Measurements from ENCODE around the gene CACNG4. TPM values are rescaled to one million over a fixed set of nuclear protein-coding genes. Genes with fewer than 3 reads are reported as not detected.
A peak's percentile ranks its signal among the peaks of the same experiment; 100 is the strongest.

Gene CACNG4
- total and polyA plus RNA-seq, 10 donors: not detected

DNA sequence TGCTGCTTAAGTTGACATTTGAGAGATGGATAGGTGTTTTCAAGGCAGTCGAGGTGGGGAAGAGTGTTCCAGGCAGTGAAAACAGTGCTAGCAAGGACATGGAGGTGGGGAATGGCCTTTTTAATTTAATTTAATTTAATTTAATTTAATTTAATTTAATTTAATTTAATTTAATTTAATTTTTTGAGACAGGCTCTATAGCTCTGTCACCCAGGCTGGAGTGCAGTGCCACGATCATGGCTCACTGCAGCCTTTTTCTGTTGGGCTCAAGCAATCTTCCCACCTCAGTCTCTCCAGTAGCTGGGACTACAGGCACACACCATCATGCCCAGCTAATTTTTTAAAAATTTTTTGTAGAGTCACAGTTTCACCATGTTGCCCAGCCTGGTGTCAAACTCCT is 32.2 kb upstream of the CACNG4 start:
- intact Hi-C loops (cut with DNase I; ENCODE audit: low total_unique reads): no loop called here
- H3K36me3 ChIP-seq: no peaks in the 10 kb centered on the region

DNA sequence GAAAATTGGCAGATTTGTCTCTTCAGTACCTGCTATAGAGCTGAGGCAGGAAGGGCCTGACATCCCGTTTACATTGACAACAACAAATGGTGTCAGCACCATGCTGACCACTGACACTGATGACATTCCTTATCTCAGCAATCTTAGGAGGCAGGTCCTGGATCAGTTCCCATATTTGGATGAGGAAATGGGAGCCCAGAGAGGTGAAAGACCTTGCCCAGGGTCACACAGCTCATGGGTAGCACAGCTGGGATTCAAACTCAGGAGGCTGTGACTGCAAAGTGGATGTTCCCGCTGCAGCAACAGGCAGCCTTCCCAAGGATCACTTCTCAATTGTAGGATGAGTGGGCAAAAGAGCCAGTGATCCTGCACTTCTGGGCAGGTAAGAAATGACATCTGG is 30.5 kb upstream of the CACNG4 start:
- peak; percentile 20 for DNase-seq
- Histone ChIP-seq H3K36me3 (no peaks in the 10 kb centered on the region), H3K27ac (no peak overlapping the region), H3K4me3 (no peak overlapping the region), H3K27me3 (replicated peaks in 1 of 7) (peaks cover 0 to 28% (median 0%) of the 10 kb centered on the region in 7 donors), H3K4me1 (no peaks in the 10 kb centered on the region), H3K9me3 (peaks cover 0 to 35% (median 6%) of the 10 kb centered on the region in 8 donors)
- 50 to 73% (median 70%) methylated on average over 1 to 2 of the region's 2 CpGs for WGBS, 5 donors
- TF ChIP-seq POLR2A (IDR thresholded peaks at IDR 0.05) (no peak), POLR2AphosphoS5 (IDR thresholded peaks at IDR 0.05) (no peak)
- TF ChIP-seq, protein P1, sequence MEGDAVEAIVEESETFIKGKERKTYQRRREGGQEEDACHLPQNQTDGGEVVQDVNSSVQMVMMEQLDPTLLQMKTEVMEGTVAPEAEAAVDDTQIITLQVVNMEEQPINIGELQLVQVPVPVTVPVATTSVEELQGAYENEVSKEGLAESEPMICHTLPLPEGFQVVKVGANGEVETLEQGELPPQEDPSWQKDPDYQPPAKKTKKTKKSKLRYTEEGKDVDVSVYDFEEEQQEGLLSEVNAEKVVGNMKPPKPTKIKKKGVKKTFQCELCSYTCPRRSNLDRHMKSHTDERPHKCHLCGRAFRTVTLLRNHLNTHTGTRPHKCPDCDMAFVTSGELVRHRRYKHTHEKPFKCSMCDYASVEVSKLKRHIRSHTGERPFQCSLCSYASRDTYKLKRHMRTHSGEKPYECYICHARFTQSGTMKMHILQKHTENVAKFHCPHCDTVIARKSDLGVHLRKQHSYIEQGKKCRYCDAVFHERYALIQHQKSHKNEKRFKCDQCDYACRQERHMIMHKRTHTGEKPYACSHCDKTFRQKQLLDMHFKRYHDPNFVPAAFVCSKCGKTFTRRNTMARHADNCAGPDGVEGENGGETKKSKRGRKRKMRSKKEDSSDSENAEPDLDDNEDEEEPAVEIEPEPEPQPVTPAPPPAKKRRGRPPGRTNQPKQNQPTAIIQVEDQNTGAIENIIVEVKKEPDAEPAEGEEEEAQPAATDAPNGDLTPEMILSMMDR (IDR thresholded peaks at IDR 0.05 in 8 of 11, conservative IDR thresholded peaks at IDR 0.05 in 3 of 11): no peak
- intact Hi-C loops (cut with DNase I; ENCODE audit: low total_unique reads): no loop called here

More for the DNA sequence above, 32.2 kb upstream of the CACNG4 start:
- Histone ChIP-seq H3K27ac (no peak overlapping the region), H3K4me3 (no peak overlapping the region), H3K27me3 (replicated peaks in 1 of 7) (peaks cover 0 to 20% (median 0%) of the 10 kb centered on the region in 7 donors), H3K4me1 (no peaks in the 10 kb centered on the region), H3K9me3 (peaks cover 0 to 19% (median 2%) of the 10 kb centered on the region in 8 donors)
- WGBS, 5 donors: 49 to 75% (median 57%) methylated on average over 2 of the region's 2 CpGs
- TF ChIP-seq, protein P1 (IDR thresholded peaks at IDR 0.05 in 8 of 11, conservative IDR thresholded peaks at IDR 0.05 in 3 of 11): no peak
- no peak for DNase-seq

DNA sequence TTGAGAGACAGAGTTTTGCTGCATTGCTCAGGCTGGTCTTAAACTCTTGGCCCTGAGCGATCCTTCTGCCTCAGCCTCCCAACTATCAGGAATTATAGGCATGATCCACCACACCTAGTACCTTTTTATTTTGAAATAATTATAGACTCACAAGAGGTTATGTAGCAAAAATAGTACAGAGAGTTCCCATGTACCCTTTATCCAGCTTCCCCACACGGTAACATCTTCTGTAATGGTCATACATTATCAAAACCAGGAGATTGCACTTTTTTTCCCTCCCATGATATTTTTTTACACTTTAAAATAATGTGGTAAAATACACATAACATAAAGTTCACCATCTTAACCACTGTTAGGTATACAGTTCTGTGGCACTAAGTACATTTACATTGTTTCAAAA is 28.8 kb upstream of the CACNG4 start:
- no peaks in the 10 kb centered on the region for H3K4me1 ChIP-seq
- DNase-seq: no peak
- no peaks in the 10 kb centered on the region for H3K36me3 ChIP-seq
- H3K9me3 ChIP-seq: peaks cover 0 to 35% (median 6%) of the 10 kb centered on the region in 8 donors
- 87 to 95% (median 90%) methylated on average over 2 of the region's 2 CpGs for WGBS, 5 donors
- H3K27ac ChIP-seq: no peak overlapping the region
- H3K4me3 ChIP-seq: no peak overlapping the region
- no peak for TF ChIP-seq POLR2A (IDR thresholded peaks at IDR 0.05)
- TF ChIP-seq, protein P1 (IDR thresholded peaks at IDR 0.05 in 8 of 11, conservative IDR thresholded peaks at IDR 0.05 in 3 of 11): no peak
- TF ChIP-seq POLR2AphosphoS5 (IDR thresholded peaks at IDR 0.05): no peak
- peaks cover 0 to 40% (median 0%) of the 10 kb centered on the region in 7 donors for H3K27me3 ChIP-seq (replicated peaks in 1 of 7)
- intact Hi-C loops (cut with DNase I; ENCODE audit: low total_unique reads): no loop called here

DNA sequence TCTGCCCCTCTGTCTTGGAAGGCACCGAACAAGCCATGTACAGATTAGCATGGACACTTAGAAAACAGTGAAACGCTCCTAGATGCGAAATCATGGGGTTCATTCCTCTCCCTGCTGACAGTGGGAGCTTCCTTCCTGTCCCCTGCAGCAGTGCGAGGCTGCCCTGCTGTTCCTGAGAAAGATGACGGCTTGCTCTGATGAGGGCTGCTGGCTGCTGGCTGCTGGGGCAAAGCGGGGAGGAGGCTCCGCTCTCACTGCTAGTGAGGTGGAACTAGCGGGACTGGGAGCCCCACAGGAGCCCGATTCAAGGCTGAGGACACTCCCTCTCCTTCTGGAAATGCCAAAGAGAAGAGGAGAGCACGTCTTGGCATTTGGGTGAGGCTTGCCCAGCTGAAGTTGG is 25.9 kb upstream of the CACNG4 start:
- H3K4me1 ChIP-seq: no peaks in the 10 kb centered on the region
- no peaks in the 10 kb centered on the region for H3K36me3 ChIP-seq
- intact Hi-C loops (cut with DNase I; ENCODE audit: low total_unique reads): no loop called here
- peak; percentile 30 for DNase-seq
- H3K4me3 ChIP-seq: no peak overlapping the region
- 66 to 85% (median 74%) methylated on average over 9 to 10 of the region's 10 CpGs for WGBS, 5 donors
- peaks cover 0 to 35% (median 6%) of the 10 kb centered on the region in 8 donors for H3K9me3 ChIP-seq
- no peak for TF ChIP-seq POLR2AphosphoS5 (IDR thresholded peaks at IDR 0.05)
- TF ChIP-seq POLR2A (IDR thresholded peaks at IDR 0.05): no peak
- TF ChIP-seq, protein P1 (IDR thresholded peaks at IDR 0.05 in 8 of 11, conservative IDR thresholded peaks at IDR 0.05 in 3 of 11): no peak
- no peak overlapping the region for H3K27ac ChIP-seq
- H3K27me3 ChIP-seq (replicated peaks in 1 of 7): peaks cover 0 to 64% (median 0%) of the 10 kb centered on the region in 7 donors

All from spleen (tissue), 11 donors.